DMS114 treated with DMSO at 0.1 percent for 48 hours (cell line): Measurements from ENCODE around the gene RAB40A.
"Not testable (repeated sequence)": the region's sequence is repeated elsewhere in the genome, so short reads cannot be mapped to it uniquely, and the experiment has no call there.

ENCODE experiments used
- DNase-seq: peaks from one replicate; lab custom pipeline; 2025; ENCODE audit not compliant: unreplicated experiment; lab: John Stamatoyannopoulos, UW

RAB40A gene

GRCh38 chrX:103524747-103525146 lies 5.5 kb upstream of the RAB40A start:
- no peak for DNase-seq

- DNase-seq: no peak
Observed at GRCh38 chrX:103523605-103524004, 4.3 kb upstream of the RAB40A start.

GRCh38 chrX:103520386-103520785 lies 1.1 kb upstream of the RAB40A start:
- DNase-seq: no peak

GRCh38 chrX:103518571-103518970 lies 718 bp downstream of the RAB40A start:
- no peak for DNase-seq

GRCh38 chrX:103517246-103517645 lies 2.0 kb downstream of the RAB40A start:
- no peak for DNase-seq

GRCh38 chrX:103513476-103514108 lies 5.7 kb downstream of the RAB40A start:
- no peak for DNase-seq

GRCh38 chrX:103513067-103513466 lies 6.2 kb downstream of the RAB40A start:
- no peak for DNase-seq

GRCh38 chrX:103510031-103510430 lies 9.3 kb downstream of the RAB40A start:
- no peak for DNase-seq

GRCh38 chrX:103503853-103504207 lies 15.5 kb downstream of the RAB40A start:
- DNase-seq: no peak

- no peak for DNase-seq
Observed at GRCh38 chrX:103503163-103503852, 16.0 kb downstream of the RAB40A start.

GRCh38 chrX:103498786-103499185 lies 20.5 kb downstream of the RAB40A start:
- no peak for DNase-seq

GRCh38 chrX:103495786-103496185 lies 23.5 kb downstream of the RAB40A start:
- no peak for DNase-seq

GRCh38 chrX:103493578-103493977 lies 25.7 kb downstream of the RAB40A start:
- not testable (repeated sequence) for DNase-seq

- peak; percentile 21 for DNase-seq
Observed at GRCh38 chrX:103489733-103490132, 29.6 kb downstream of the RAB40A start.

GRCh38 chrX:103488794-103489193 lies 30.5 kb downstream of the RAB40A start:
- DNase-seq: no peak

- DNase-seq: peak; percentile 50
Observed at GRCh38 chrX:103488332-103488731, 31.0 kb downstream of the RAB40A start.

GRCh38 chrX:103483720-103484119 lies 35.6 kb downstream of the RAB40A start:
- no peak for DNase-seq

GRCh38 chrX:103480526-103480925 lies 38.8 kb downstream of the RAB40A start:
- no peak for DNase-seq

- DNase-seq: no peak
Observed at GRCh38 chrX:103477496-103477895, 41.8 kb downstream of the RAB40A start.

GRCh38 chrX:103475381-103475780 lies 43.9 kb downstream of the RAB40A start:
- DNase-seq: no peak

- not testable (repeated sequence) for DNase-seq
Observed at GRCh38 chrX:103469977-103470376, 49.3 kb downstream of the RAB40A start.

- DNase-seq: no peak
Observed at GRCh38 chrX:103467887-103468286, 51.4 kb downstream of the RAB40A start.

GRCh38 chrX:103467156-103467555 lies 52.1 kb downstream of the RAB40A start:
- no peak for DNase-seq
